ENCODE data around the gene LRCH1.

The LRCH1 gene

DNA sequence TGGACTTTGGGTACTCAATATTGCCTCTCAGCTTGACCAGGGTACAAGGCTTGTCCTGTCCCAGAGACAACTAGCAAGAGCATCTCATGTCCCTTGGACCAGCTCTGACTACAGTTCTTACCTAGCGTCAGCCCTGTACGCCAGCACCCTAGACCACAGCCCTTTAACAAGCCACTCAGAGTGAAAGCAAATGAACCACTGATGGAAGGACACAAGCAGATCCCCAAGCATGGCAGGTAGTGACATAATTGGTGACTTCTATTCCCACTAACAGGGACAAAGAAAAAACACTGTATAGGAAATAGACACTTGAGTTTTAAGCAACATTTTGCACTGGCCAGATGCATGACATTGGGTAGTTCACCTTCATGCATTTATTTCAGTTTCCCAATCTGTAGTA, 8.8 kb upstream of the LRCH1 start:
- ChIA-PET CTCF (no interaction called here), POLR2A (no interaction called here)
- 100% methylated on average over 2 of the region's 2 CpGs for WGBS (ENCODE audit: insufficient coverage)
- no peak overlapping the region for H3K4me3 ChIP-seq (ENCODE audit: control insufficient read depth in 1 of 7, extremely low read depth in 1 of 7, insufficient read depth in 4 of 7, low read depth in 2 of 7, low read length in 6 of 7)
- no peak for DNase-seq
- H3K9me3 ChIP-seq (ENCODE audit: control extremely low read depth in 1 of 5, control insufficient read depth in 4 of 5, insufficient read depth in 2 of 5, low read depth in 1 of 5, low read length in 4 of 5): no peaks in the 10 kb centered on the region
- H3K4me1 ChIP-seq (ENCODE audit: control extremely low read depth in 1 of 4, control insufficient read depth in 4 of 4, insufficient read depth in 4 of 4, low read length in 3 of 4): peaks cover 0 to 2% (median 0%) of the 10 kb centered on the region in 4 experiments
- no peaks in the 10 kb centered on the region for H3K36me3 ChIP-seq (ENCODE audit: control insufficient read depth in 4 of 4, insufficient read depth in 4 of 4, low read length in 3 of 4)
- no peaks in the 10 kb centered on the region for H3K27me3 ChIP-seq (replicated peaks in 2 of 5; ENCODE audit: control insufficient read depth in 4 of 5, insufficient read depth in 5 of 5, low read length in 4 of 5)
- no peak overlapping the region for H3K27ac ChIP-seq (ENCODE audit: insufficient read depth in 1 of 2, low read depth in 1 of 2, low read length in 2 of 2, poor library complexity in 1 of 2, severe bottlenecking in 2 of 2)

DNA sequence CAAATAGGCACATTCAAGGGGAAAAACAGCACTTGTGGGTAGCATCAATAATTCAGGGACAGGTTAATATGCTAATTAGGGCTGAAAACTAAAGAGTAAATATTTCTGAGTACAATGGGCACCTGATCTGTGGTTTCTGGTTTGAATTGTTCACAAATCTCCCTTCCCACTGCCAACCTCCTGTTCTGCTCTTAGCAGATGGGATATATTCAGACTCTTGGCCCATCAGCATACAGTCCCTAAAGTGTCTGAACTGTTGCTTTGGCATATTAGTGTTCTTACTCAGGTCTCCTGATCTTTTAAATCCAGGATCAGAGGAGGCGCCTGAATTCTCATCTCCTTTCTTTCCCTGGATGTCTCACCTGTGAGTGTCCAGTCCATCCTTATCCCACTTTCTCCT, 8.2 kb upstream of the LRCH1 start:
- no peaks in the 10 kb centered on the region for H3K9me3 ChIP-seq (ENCODE audit: control extremely low read depth in 1 of 5, control insufficient read depth in 4 of 5, insufficient read depth in 2 of 5, low read depth in 1 of 5, low read length in 4 of 5)
- POLR2A ChIA-PET: no interaction called here
- H3K27ac ChIP-seq (ENCODE audit: insufficient read depth in 1 of 2, low read depth in 1 of 2, low read length in 2 of 2, poor library complexity in 1 of 2, severe bottlenecking in 2 of 2): no peak overlapping the region
- H3K4me1 ChIP-seq (ENCODE audit: control extremely low read depth in 1 of 4, control insufficient read depth in 4 of 4, insufficient read depth in 4 of 4, low read length in 3 of 4): peaks cover 0 to 8% (median 0%) of the 10 kb centered on the region in 4 experiments
- H3K4me3 ChIP-seq (ENCODE audit: control insufficient read depth in 1 of 7, extremely low read depth in 1 of 7, insufficient read depth in 4 of 7, low read depth in 2 of 7, low read length in 6 of 7): no peak overlapping the region
- DNase-seq: no peak
- no peaks in the 10 kb centered on the region for H3K27me3 ChIP-seq (replicated peaks in 2 of 5; ENCODE audit: control insufficient read depth in 4 of 5, insufficient read depth in 5 of 5, low read length in 4 of 5)
- H3K36me3 ChIP-seq (ENCODE audit: control insufficient read depth in 4 of 4, insufficient read depth in 4 of 4, low read length in 3 of 4): no peaks in the 10 kb centered on the region
- CTCF ChIA-PET: no interaction called here
- 100% methylated on average over 1 of the region's 1 CpG for WGBS (ENCODE audit: insufficient coverage)

GRCh38 chr13:46546084-46546768, 6.7 kb upstream of the LRCH1 start:
- ChIA-PET CTCF (no interaction called here), POLR2A (no interaction called here)
- no peaks in the 10 kb centered on the region for H3K9me3 ChIP-seq (ENCODE audit: control extremely low read depth in 1 of 5, control insufficient read depth in 4 of 5, insufficient read depth in 2 of 5, low read depth in 1 of 5, low read length in 4 of 5)
- no peak for DNase-seq
- 72% methylated on average over 3 of the region's 8 CpGs for WGBS (ENCODE audit: insufficient coverage)
- no peaks in the 10 kb centered on the region for H3K36me3 ChIP-seq (ENCODE audit: control insufficient read depth in 4 of 4, insufficient read depth in 4 of 4, low read length in 3 of 4)
- no peak overlapping the region for H3K27ac ChIP-seq (ENCODE audit: insufficient read depth in 1 of 2, low read depth in 1 of 2, low read length in 2 of 2, poor library complexity in 1 of 2, severe bottlenecking in 2 of 2)
- H3K4me1 ChIP-seq (ENCODE audit: control extremely low read depth in 1 of 4, control insufficient read depth in 4 of 4, insufficient read depth in 4 of 4, low read length in 3 of 4): peaks cover under 1 to 17% (median 4%) of the 10 kb centered on the region in 4 experiments
- no peaks in the 10 kb centered on the region for H3K27me3 ChIP-seq (replicated peaks in 2 of 5; ENCODE audit: control insufficient read depth in 4 of 5, insufficient read depth in 5 of 5, low read length in 4 of 5)
- no peak overlapping the region for H3K4me3 ChIP-seq (ENCODE audit: control insufficient read depth in 1 of 7, extremely low read depth in 1 of 7, insufficient read depth in 4 of 7, low read depth in 2 of 7, low read length in 6 of 7)

DNA sequence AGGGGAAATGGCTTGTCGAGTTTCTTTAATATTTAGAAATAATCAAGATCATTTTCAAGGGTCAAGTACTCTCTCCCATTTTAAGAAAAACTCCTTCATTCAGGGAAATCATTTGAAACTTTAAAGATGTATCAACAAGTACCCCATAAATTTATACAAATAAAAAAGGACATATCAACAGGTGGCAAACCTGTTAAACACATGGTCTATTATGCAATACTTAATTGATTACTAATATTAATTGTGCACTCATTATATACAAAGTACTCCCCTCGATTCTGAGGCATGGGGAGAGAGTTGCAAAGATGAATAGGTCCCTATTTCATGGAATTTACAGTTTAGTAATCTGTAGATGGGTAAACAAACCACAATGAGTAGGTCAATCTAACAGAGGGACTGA, 2.1 kb upstream of the LRCH1 start:
- DNase-seq: no peak
- ChIA-PET CTCF (interaction anchor here (1.1 to 2.9 kb wide), 16 partner anchors 9 to 171 kb away, joined by 3 to 29 read pairs (median 8); no protein-coding TSS in a partner anchor), POLR2A (no interaction called here)
- no peak overlapping the region for H3K4me3 ChIP-seq (ENCODE audit: control insufficient read depth in 1 of 7, extremely low read depth in 1 of 7, insufficient read depth in 4 of 7, low read depth in 2 of 7, low read length in 6 of 7)
- WGBS (ENCODE audit: insufficient coverage): no CpG with 5 or more reads among the region's 2 CpGs
- peaks cover 16 to 48% (median 30%) of the 10 kb centered on the region in 4 experiments for H3K4me1 ChIP-seq (ENCODE audit: control extremely low read depth in 1 of 4, control insufficient read depth in 4 of 4, insufficient read depth in 4 of 4, low read length in 3 of 4)
- H3K27me3 ChIP-seq (replicated peaks in 2 of 5; ENCODE audit: control insufficient read depth in 4 of 5, insufficient read depth in 5 of 5, low read length in 4 of 5): no peaks in the 10 kb centered on the region
- no peaks in the 10 kb centered on the region for H3K36me3 ChIP-seq (ENCODE audit: control insufficient read depth in 4 of 4, insufficient read depth in 4 of 4, low read length in 3 of 4)
- H3K27ac ChIP-seq (ENCODE audit: insufficient read depth in 1 of 2, low read depth in 1 of 2, low read length in 2 of 2, poor library complexity in 1 of 2, severe bottlenecking in 2 of 2): no peak overlapping the region
- no peaks in the 10 kb centered on the region for H3K9me3 ChIP-seq (ENCODE audit: control extremely low read depth in 1 of 5, control insufficient read depth in 4 of 5, insufficient read depth in 2 of 5, low read depth in 1 of 5, low read length in 4 of 5)

GRCh38 chr13:46551410-46552302, 1.3 kb upstream of the LRCH1 start:
- ChIA-PET CTCF (interaction anchor here (0.7 to 2.9 kb wide), 39 partner anchors 10 to 170 kb away, joined by 3 to 29 read pairs (median 4); no protein-coding TSS in a partner anchor), POLR2A (interaction anchor here (0.6 to 1.7 kb wide), 4 partner anchors 79 to 169 kb away, joined by 3 to 5 read pairs (median 4); no protein-coding TSS in a partner anchor)
- no peak overlapping the region for H3K27ac ChIP-seq (ENCODE audit: insufficient read depth in 1 of 2, low read depth in 1 of 2, low read length in 2 of 2, poor library complexity in 1 of 2, severe bottlenecking in 2 of 2)
- no peaks in the 10 kb centered on the region for H3K27me3 ChIP-seq (replicated peaks in 2 of 5; ENCODE audit: control insufficient read depth in 4 of 5, insufficient read depth in 5 of 5, low read length in 4 of 5)
- no peaks in the 10 kb centered on the region for H3K36me3 ChIP-seq (ENCODE audit: control insufficient read depth in 4 of 4, insufficient read depth in 4 of 4, low read length in 3 of 4)
- no peaks in the 10 kb centered on the region for H3K9me3 ChIP-seq (ENCODE audit: control extremely low read depth in 1 of 5, control insufficient read depth in 4 of 5, insufficient read depth in 2 of 5, low read depth in 1 of 5, low read length in 4 of 5)
- WGBS (ENCODE audit: insufficient coverage): 33% methylated on average over 13 of the region's 22 CpGs
- peaks cover 21 to 51% (median 36%) of the 10 kb centered on the region in 4 experiments for H3K4me1 ChIP-seq (ENCODE audit: control extremely low read depth in 1 of 4, control insufficient read depth in 4 of 4, insufficient read depth in 4 of 4, low read length in 3 of 4)
- H3K4me3 ChIP-seq (ENCODE audit: control insufficient read depth in 1 of 7, extremely low read depth in 1 of 7, insufficient read depth in 4 of 7, low read depth in 2 of 7, low read length in 6 of 7): peak overlapping the region in 6 of 7 experiments; percentile 81 to 95 (median 94)
- peak; percentile 53 to 60 (median 58) for DNase-seq

DNA sequence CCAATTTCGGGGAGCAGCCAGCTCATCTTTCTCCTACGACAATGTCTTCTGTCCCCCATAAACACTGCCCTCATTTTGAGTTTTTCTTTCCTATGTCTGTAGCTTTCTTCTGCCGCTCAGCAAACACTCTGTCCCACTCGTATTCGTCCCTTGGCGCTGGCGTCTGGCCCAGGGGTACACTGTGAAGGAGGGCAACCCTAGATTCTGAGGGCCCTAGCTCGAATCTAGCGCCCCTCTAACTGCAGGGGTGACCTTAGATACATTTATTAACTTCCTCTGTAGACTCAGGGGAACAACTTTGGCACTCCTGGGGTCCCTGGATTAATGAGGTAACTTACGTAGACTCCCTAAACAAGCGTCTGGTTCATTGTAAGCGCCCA, 677 bp upstream of the LRCH1 start:
- peak in 1 of 3 donors; percentile 19 for DNase-seq
- WGBS (ENCODE audit: insufficient coverage): 17% methylated on average over 7 of the region's 12 CpGs
- H3K4me1 ChIP-seq (ENCODE audit: control extremely low read depth in 1 of 4, control insufficient read depth in 4 of 4, insufficient read depth in 4 of 4, low read length in 3 of 4): peaks cover 21 to 51% (median 36%) of the 10 kb centered on the region in 4 experiments
- H3K36me3 ChIP-seq (ENCODE audit: control insufficient read depth in 4 of 4, insufficient read depth in 4 of 4, low read length in 3 of 4): no peaks in the 10 kb centered on the region
- CTCF ChIA-PET: interaction anchor here (0.7 to 2.9 kb wide), 38 partner anchors 11 to 169 kb away, joined by 3 to 29 read pairs (median 4); no protein-coding TSS in a partner anchor
- H3K9me3 ChIP-seq (ENCODE audit: control extremely low read depth in 1 of 5, control insufficient read depth in 4 of 5, insufficient read depth in 2 of 5, low read depth in 1 of 5, low read length in 4 of 5): no peaks in the 10 kb centered on the region
- H3K4me3 ChIP-seq (ENCODE audit: control insufficient read depth in 1 of 7, extremely low read depth in 1 of 7, insufficient read depth in 4 of 7, low read depth in 2 of 7, low read length in 6 of 7): peak overlapping the region; percentile 81 to 95 (median 94)
- no peaks in the 10 kb centered on the region for H3K27me3 ChIP-seq (replicated peaks in 2 of 5; ENCODE audit: control insufficient read depth in 4 of 5, insufficient read depth in 5 of 5, low read length in 4 of 5)
- H3K27ac ChIP-seq (ENCODE audit: insufficient read depth in 1 of 2, low read depth in 1 of 2, low read length in 2 of 2, poor library complexity in 1 of 2, severe bottlenecking in 2 of 2): peak overlapping the region; percentile 46 to 51
- POLR2A ChIA-PET: interaction anchor here (0.6 to 1.7 kb wide), 2 partner anchors 78 to 169 kb away, joined by 3 to 5 read pairs; no protein-coding TSS in a partner anchor

All from common myeloid progenitor, CD34-positive (primary cell).